GM15510 (cell line): ENCODE data around the gene NDFIP1.

ENCODE experiments used
- POLR2A ChIP-seq: IDR thresholded peaks from 3 replicates; pipeline ENCODE4 v1.6.1; 2011; ENCODE audit warnings: borderline replicate concordance; ENCODE audit not compliant: insufficient read length; ENCODE audit errors: extremely low read depth

Gene NDFIP1

GRCh38 chr5:142108432-142109330 lies at the start of gene NDFIP1:
NDFIP1 (plus strand) TSS chr5:142108779; CDS start chr5:142108975, 196 bp downstream.
- peak; percentile 59 for TF ChIP-seq POLR2A

GRCh38 chr5:142059304-142059940 lies 49.2 kb upstream of the NDFIP1 start:
- no peak for TF ChIP-seq POLR2A

- no peak for TF ChIP-seq POLR2A
These were observed 45.2 kb upstream of the NDFIP1 start for GRCh38 chr5:142063376-142063775.

GRCh38 chr5:142063878-142064331 lies 44.7 kb upstream of the NDFIP1 start:
- TF ChIP-seq POLR2A: no peak

GRCh38 chr5:142065273-142065672 lies 43.3 kb upstream of the NDFIP1 start:
- TF ChIP-seq POLR2A: no peak

- no peak for TF ChIP-seq POLR2A
These were observed 38.8 kb upstream of the NDFIP1 start for GRCh38 chr5:142069606-142070399.

GRCh38 chr5:142070734-142071133 lies 37.8 kb upstream of the NDFIP1 start:
- TF ChIP-seq POLR2A: no peak

- no peak for TF ChIP-seq POLR2A
These were observed 36.1 kb upstream of the NDFIP1 start for GRCh38 chr5:142072488-142072887.

GRCh38 chr5:142073362-142073988 lies 35.1 kb upstream of the NDFIP1 start:
- TF ChIP-seq POLR2A: no peak

GRCh38 chr5:142074006-142074405 lies 34.6 kb upstream of the NDFIP1 start:
- TF ChIP-seq POLR2A: no peak

GRCh38 chr5:142078221-142078620 lies 30.4 kb upstream of the NDFIP1 start:
- no peak for TF ChIP-seq POLR2A

- no peak for TF ChIP-seq POLR2A
These were observed 29.9 kb upstream of the NDFIP1 start for GRCh38 chr5:142078706-142079105.

GRCh38 chr5:142079306-142079721 lies 29.3 kb upstream of the NDFIP1 start:
- no peak for TF ChIP-seq POLR2A

- TF ChIP-seq POLR2A: no peak
These were observed 28.3 kb upstream of the NDFIP1 start for GRCh38 chr5:142080248-142080647.
